HepG2 (cell line): ENCODE results near the gene HSDL2.

Experiments
- EZH2 ChIP-seq: conservative IDR thresholded peaks from 2 replicates; pipeline ENCODE4 v1.6.1; 2012; ENCODE audit warnings: mild to moderate bottlenecking, low read depth, low read length, moderate library complexity
- KMT2A ChIP-seq: sonication (generic); formaldehyde crosslinking; IDR thresholded peaks from 2 replicates; pipeline ENCODE4 v1.4.0; 2020; ENCODE audit warnings: missing genetic modification reagents
- SUZ12 ChIP-seq: fragments of 150-350 bp; IDR thresholded peaks from 2 replicates; pipeline ENCODE4 v1.6.1; 2014; ENCODE audit warnings: low read depth, low read length
- TAF1 ChIP-seq: sonication (generic); formaldehyde crosslinking; IDR thresholded peaks from 2 replicates; pipeline ENCODE4 v1.4.0; 2020; ENCODE audit warnings: missing genetic modification reagents
- ZNF619 ChIP-seq: sonication (generic); formaldehyde crosslinking; IDR thresholded peaks from 2 replicates; pipeline ENCODE4 v1.4.0; 2020; ENCODE audit warnings: mild to moderate bottlenecking, missing genetic modification reagents
- ZZZ3 ChIP-seq: sonication (generic); formaldehyde crosslinking; IDR thresholded peaks from 2 replicates; pipeline ENCODE4 v1.4.0; 2020; ENCODE audit warnings: missing genetic modification reagents, mild to moderate bottlenecking, borderline replicate concordance

GRCh38 chr9:112422417-112423148, 42.7 kb downstream of the HSDL2 start:
- TF ChIP-seq KMT2A (CRISPR knock-in tag) (no peak), ZNF619 (CRISPR knock-in tag) (no peak), ZZZ3 (no peak), EZH2 (no peak), SUZ12 (no peak), TAF1 (no peak)
